ENCODE results near the gene KCNG1. TPM values are rescaled to one million over a fixed set of nuclear protein-coding genes. Genes with fewer than 3 reads are reported as not detected.

The KCNG1 gene
- total and polyA plus RNA-seq, 2 experiments from 2014 or later = 8.1 to 26.3 TPM

- H3K4me2 ChIP-seq = no peak overlapping the region
- ATAC-seq = no peak
- H3K27me3 ChIP-seq (ENCODE audit: insufficient read depth) = peaks cover 45% of the 10 kb centered on the region
- 0 out of 2 replicates have a peak, but pooled peaks cover 2% of the 10 kb centered on the region for H3F3A ChIP-seq (replicated peaks; ENCODE audit: low read depth)
- TF ChIP-seq EZH2phosphoT487 (IDR thresholded peaks at IDR 0.05; ENCODE audit: unreplicated experiment) (no peak), POLR2AphosphoS5 (IDR thresholded peaks at IDR 0.05; ENCODE audit: low read depth) (no peak), STAT1 (IDR thresholded peaks at IDR 0.05; ENCODE audit: unreplicated experiment) (no peak), ZNF114 (CRISPR knock-in tag; IDR thresholded peaks at IDR 0.05) (no peak), ETS1 (IDR thresholded peaks at IDR 0.05) (no peak), EZH2 (IDR thresholded peaks at IDR 0.05; ENCODE audit: low read depth, unreplicated experiment) (no peak), ZNF462 (CRISPR knock-in tag; IDR thresholded peaks at IDR 0.05) (no peak), CREB1 (CRISPR knock-in tag; IDR thresholded peaks at IDR 0.05; ENCODE audit: low read depth) (no peak), REST (IDR thresholded peaks at IDR 0.05; ENCODE audit: unreplicated experiment) (no peak), ZNF331 (CRISPR knock-in tag; IDR thresholded peaks at IDR 0.05; ENCODE audit: low read depth) (no peak), JUNB (IDR thresholded peaks at IDR 0.05; ENCODE audit: unreplicated experiment) (no peak), NANOG (IDR thresholded peaks at IDR 0.05; ENCODE audit: borderline replicate concordance) (no peak), CTCF (conservative IDR thresholded peaks at IDR 0.05; ENCODE audit: low read depth in 2 of 2) (no peak)
- H3K4me1 ChIP-seq (ENCODE audit: insufficient read depth) = peaks cover 14% of the 10 kb centered on the region
- H3K9me3 Mint-ChIP-seq = 0 out of 3 replicates have a peak, but pooled peaks cover 3% of the 10 kb centered on the region
- H3K27ac Mint-ChIP-seq = no peak overlapping the region
- no peak for DNase-seq (ENCODE audit: low spot score)
- peaks cover 38% of the 10 kb centered on the region for H3K27me3 Mint-ChIP-seq (ENCODE audit: insufficient read depth, low read depth, poor library complexity)
- H3K27ac ChIP-seq (ENCODE audit: low read depth) = no peak overlapping the region
- H3K36me3 Mint-ChIP-seq (ENCODE audit: low read depth) = no peaks in the 10 kb centered on the region; the same call in 2 of the 3 replicates
- H4K20me1 ChIP-seq (replicated peaks; ENCODE audit: insufficient read depth) = no peaks in the 10 kb centered on the region
- H3K4me1 Mint-ChIP-seq = peaks cover 19% of the 10 kb centered on the region
- no peaks in the 10 kb centered on the region for H3K36me3 ChIP-seq (ENCODE audit: insufficient read depth)
- no peak overlapping the region for H3K4me3 Mint-ChIP-seq
- H3K79me2 ChIP-seq (replicated peaks; ENCODE audit: insufficient read depth) = no peaks in the 10 kb centered on the region
- no peak overlapping the region for H3K4me3 ChIP-seq
- no peak overlapping the region for H2AFZ ChIP-seq
- H3K9me2 ChIP-seq (ENCODE audit: insufficient read depth) = no peaks in the 10 kb centered on the region
Measured at GRCh38 chr20:51026269-51026668, 3.4 kb upstream of the KCNG1 start.
